GM13977 (cell line): ENCODE data around the gene CAMTA1.

Experiments
- DNase-seq: peaks from one replicate; pipeline ENCODE4 v3.0.0; 2012; ENCODE audit warnings: low spot score
- in situ Hi-C: fragments of 300-500 bp; cut with MboI; formaldehyde crosslinking; loops from one replicate; pipeline ENCODE4 v1.12.0; 2022; ENCODE audit warnings: low sequenced_read_pairs, low pct_unique_long_range_greater_than_20kb, mixed read lengths, inconsistent platforms; ENCODE audit not compliant: unreplicated experiment
- TF ChIP-seq, protein P1 (sequence below): IDR thresholded peaks from 2 replicates; pipeline ENCODE4 v1.5.1; 2012; ENCODE audit warnings: mild to moderate bottlenecking, control low read depth; ENCODE audit not compliant: insufficient read depth; ENCODE audit errors: extremely low read depth, missing control alignments

CAMTA1 gene

GRCh38 chr1:7520496-7520895 is 735.2 kb downstream of the CAMTA1 start:
- no peak for DNase-seq
- in situ Hi-C loops = no loop called here
- TF ChIP-seq, protein P1, sequence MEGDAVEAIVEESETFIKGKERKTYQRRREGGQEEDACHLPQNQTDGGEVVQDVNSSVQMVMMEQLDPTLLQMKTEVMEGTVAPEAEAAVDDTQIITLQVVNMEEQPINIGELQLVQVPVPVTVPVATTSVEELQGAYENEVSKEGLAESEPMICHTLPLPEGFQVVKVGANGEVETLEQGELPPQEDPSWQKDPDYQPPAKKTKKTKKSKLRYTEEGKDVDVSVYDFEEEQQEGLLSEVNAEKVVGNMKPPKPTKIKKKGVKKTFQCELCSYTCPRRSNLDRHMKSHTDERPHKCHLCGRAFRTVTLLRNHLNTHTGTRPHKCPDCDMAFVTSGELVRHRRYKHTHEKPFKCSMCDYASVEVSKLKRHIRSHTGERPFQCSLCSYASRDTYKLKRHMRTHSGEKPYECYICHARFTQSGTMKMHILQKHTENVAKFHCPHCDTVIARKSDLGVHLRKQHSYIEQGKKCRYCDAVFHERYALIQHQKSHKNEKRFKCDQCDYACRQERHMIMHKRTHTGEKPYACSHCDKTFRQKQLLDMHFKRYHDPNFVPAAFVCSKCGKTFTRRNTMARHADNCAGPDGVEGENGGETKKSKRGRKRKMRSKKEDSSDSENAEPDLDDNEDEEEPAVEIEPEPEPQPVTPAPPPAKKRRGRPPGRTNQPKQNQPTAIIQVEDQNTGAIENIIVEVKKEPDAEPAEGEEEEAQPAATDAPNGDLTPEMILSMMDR = no peak

DNA sequence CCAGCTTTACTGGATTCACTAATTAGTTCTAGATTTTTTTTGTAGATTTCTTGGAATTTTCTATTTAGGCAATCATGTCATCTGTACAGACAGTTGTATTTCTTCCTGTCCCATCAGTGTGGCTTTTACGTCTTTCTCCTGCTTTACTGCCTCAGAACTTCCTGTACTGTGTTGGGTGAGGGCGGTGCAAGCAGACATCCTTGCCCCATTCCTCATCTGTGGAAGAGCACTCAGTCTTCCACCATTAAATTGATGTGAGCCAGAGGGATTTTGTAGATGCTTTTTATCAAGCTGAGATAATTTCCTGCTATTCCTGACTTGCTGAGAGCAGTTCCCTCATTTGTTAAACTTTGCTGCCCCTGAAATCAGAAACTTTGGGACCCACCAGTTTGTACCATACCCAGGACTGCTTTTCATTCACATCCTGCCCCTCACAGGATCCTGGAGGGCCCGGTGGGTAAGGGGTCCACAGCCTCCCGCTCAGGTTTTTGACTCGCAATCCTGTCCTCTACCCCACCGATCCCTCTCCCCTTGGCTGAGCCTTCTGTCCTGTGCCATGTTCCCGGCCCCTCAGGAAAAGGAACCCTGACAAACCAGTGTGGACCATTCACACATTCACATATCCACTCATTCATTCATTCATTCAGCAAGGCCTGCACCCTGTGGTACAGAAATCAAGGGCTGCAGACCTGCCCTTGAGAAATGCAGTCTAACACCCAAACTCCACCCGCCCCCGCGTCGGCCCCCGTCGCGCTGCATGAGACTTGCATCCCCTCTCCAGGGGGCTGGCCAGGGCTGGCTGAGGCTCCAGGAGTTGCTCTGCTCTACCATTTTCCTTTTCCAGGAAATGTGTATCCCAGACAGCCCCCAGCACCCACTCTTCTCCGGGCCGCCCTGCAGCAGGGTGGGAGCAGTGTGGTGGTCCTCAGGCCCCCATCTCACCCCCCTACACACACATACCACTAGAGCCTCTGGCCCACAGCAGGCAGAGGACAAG is 739.4 kb downstream of the CAMTA1 start:
- TF ChIP-seq, protein P1 = no peak
- in situ Hi-C loops = no loop called here
- no peak for DNase-seq

GRCh38 chr1:7525338-7526063 is 740.2 kb downstream of the CAMTA1 start:
- TF ChIP-seq, protein P1 = no peak
- in situ Hi-C loops = no loop called here
- no peak for DNase-seq

DNA sequence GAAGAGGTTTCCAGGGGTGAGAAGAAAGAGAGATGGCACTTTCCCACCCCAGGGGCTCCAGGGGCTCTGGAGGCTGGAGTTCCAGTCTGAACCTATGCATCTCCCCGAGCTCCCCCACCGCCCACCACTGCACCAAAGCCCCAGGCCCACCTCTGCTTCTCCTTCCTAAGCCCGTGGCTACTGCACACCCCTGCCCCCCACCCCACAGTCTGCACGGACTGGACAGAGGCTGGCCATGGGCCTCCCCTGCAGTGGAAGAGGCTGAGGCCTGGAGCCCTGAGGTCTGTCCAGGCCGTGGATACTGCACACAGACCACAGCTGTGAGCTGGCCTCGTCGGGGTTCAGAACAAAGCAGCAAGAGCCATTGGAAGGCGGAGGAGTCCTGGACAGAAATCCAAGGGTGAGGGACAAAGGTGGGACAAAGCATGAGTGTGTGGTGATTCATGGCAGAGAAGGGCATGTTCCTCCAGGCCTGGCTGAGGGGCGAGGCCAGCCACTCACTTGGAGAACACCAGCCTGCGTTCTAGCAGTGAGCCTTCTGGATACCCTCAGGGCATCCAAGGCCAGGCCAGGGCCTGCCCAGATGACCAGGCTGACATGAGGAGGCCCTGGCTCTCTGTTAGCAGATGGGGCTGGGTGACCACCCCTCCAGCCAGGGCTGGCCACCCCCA is 741.1 kb downstream of the CAMTA1 start:
- DNase-seq = no peak
- TF ChIP-seq, protein P1 = no peak
- in situ Hi-C loops = no loop called here

DNA sequence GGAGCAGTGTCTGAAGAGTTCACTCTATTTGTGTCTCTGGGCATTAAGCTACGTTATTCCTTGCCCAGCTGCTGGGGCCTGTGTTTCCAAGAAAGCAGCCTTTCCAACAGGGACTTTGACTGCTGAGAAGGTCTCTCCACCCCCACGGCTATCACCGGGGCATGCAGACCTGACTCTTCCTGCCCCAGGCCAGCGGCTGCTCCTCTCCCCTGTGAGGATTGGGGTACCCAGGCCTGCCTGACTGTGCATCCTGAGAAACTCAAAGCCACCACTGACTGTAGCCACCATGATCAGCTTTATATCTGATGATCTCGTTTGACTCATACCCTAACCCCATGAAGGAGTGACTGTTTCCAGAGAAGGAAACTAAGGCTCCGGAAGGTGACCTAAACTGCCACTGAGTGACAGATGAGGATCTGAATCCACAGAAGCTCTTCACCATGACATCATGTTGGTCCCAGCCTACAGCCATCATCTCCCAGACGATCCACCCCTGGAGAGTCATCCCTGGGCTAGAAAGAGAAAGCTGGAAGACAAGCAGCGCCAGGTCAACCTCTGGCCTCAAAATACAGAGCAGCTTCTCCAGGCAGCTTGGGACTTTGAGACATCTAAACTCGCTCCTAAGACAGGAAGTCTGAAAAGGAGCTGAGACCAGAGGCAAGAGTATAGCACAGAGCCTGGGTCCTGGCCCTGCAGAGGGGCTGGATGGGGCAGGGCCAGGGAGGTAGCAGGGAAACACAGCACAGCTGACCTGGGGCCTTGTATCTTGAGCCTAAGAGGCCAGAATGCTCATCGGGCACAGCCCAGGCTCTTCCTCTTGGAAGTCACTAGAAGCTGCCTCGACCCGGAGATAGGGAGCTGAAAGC is 741.8 kb downstream of the CAMTA1 start:
- in situ Hi-C loops = no loop called here
- no peak for DNase-seq
- TF ChIP-seq, protein P1 = no peak
